GM18909 (cell line): Measurements from ENCODE around the gene BCL2L12.
A peak's percentile ranks its signal among the peaks of the same experiment; 100 is the strongest.

Experiments used
- ATAC-seq: cut with Tn5 transposase; IDR thresholded peaks from one replicate; pipeline ENCODE4 v1.9.1; 2021; ENCODE audit warnings: mild to moderate bottlenecking; ENCODE audit not compliant: unreplicated experiment, poor library complexity

Gene BCL2L12

GRCh38 chr19:49641688-49642491, 23.8 kb upstream of the BCL2L12 start, which contains the start of gene SCAF1:
Gene SCAF1, plus strand, starts transcription at chr19:49642209. Its CDS starts 2,818 bp downstream, at chr19:49645027.
- peak; percentile 60 for ATAC-seq

- no peak for ATAC-seq
These were observed 23.2 kb upstream of the BCL2L12 start for GRCh38 chr19:49642492-49643035.

GRCh38 chr19:49643466-49643865, 22.3 kb upstream of the BCL2L12 start:
- no peak for ATAC-seq

GRCh38 chr19:49645592-49645991, 20.1 kb upstream of the BCL2L12 start:
- ATAC-seq, result no peak

GRCh38 chr19:49645995-49646394, 19.7 kb upstream of the BCL2L12 start:
- no peak for ATAC-seq

GRCh38 chr19:49646586-49646985, 19.1 kb upstream of the BCL2L12 start:
- ATAC-seq, result no peak

- no peak for ATAC-seq
These were observed 14.5 kb upstream of the BCL2L12 start for GRCh38 chr19:49651029-49651819.

- ATAC-seq, result no peak
These were observed 13.7 kb upstream of the BCL2L12 start for GRCh38 chr19:49651820-49652550.

- no peak for ATAC-seq
These were observed 12.9 kb upstream of the BCL2L12 start for GRCh38 chr19:49652551-49653465.

- ATAC-seq, result no peak
These were observed 12.3 kb upstream of the BCL2L12 start for GRCh38 chr19:49653466-49653806.

- no peak for ATAC-seq
These were observed 11.2 kb upstream of the BCL2L12 start for GRCh38 chr19:49654581-49654980.

- no peak for ATAC-seq
These were observed 9.9 kb upstream of the BCL2L12 start for GRCh38 chr19:49655570-49656455.

- ATAC-seq, result no peak
These were observed 9.2 kb upstream of the BCL2L12 start for GRCh38 chr19:49656456-49657109.

- ATAC-seq, result no peak
These were observed 8.1 kb upstream of the BCL2L12 start for GRCh38 chr19:49657493-49658138.

- no peak for ATAC-seq
These were observed 7.6 kb upstream of the BCL2L12 start for GRCh38 chr19:49658139-49658517.

- ATAC-seq, result no peak
These were observed 6.9 kb upstream of the BCL2L12 start for GRCh38 chr19:49658566-49659442.
